NK-92 (cell line): ENCODE measurements around the gene ALKBH8.
"Not testable (repeated sequence)": the region's sequence is repeated elsewhere in the genome, so short reads cannot be mapped to it uniquely, and the experiment has no call there.

Experiments
- DNase-seq: peaks from one replicate; lab custom pipeline; 2025; ENCODE audit not compliant: unreplicated experiment; lab: John Stamatoyannopoulos, UW

The ALKBH8 gene

DNA sequence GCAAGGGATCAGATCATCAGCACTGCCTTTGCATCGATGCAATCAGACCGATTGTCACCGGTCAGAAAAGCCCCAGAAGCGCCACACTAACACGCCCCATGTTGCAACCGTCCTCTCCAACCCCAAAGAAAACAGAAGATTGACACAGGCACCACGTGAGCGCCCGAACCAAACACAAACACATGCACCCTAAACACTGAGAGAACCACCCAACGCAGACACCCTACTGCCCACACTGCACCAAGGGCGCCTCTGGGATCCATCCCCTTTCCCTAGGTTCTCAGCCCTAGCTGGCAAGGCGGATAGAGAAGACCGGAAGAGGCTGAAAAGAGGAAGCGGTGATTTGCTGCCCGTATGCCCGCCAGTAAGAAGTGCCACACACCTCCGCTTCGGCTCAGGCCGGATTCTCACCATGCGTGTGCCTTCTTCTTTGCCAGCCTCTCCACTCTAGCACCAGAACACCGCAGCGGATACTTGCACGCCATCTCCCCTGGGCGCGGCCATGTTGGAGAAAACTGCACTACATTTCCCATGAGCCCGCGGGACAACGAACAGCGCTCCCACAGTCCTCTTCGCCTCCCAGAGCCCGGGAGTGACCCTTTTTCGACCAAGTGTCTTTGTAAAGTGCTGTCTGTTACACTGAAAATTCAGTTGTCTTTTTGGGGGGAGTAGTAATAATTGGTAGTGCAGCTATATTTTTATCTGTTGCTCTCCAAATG lies at the start of gene ALKBH8:
Gene ALKBH8, minus strand, starts transcription at position 517 of the 719 bp plus-strand sequence. CDS start 4,842 bp downstream, outside the sequence.
- DNase-seq, result peak; percentile 9

DNA sequence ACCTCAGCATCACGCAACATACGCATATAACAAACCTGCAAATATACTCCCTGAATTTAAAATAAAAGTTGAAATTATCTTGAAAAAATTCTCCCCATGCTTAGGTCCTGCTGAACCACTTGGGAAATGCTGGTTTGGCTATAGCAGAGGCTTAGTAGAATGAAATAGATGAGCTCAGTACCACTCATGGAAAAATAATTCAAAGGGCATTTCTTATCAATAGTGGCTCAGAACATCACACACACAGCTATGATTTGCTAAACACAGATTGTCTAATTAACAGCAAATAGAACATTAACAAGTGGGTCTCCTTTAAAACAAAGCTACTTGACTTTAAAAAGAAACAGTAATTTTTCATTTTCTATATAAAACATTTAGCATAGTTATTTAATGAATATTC lies 46.9 kb upstream of the ALKBH8 start:
- DNase-seq, result no peak

DNA sequence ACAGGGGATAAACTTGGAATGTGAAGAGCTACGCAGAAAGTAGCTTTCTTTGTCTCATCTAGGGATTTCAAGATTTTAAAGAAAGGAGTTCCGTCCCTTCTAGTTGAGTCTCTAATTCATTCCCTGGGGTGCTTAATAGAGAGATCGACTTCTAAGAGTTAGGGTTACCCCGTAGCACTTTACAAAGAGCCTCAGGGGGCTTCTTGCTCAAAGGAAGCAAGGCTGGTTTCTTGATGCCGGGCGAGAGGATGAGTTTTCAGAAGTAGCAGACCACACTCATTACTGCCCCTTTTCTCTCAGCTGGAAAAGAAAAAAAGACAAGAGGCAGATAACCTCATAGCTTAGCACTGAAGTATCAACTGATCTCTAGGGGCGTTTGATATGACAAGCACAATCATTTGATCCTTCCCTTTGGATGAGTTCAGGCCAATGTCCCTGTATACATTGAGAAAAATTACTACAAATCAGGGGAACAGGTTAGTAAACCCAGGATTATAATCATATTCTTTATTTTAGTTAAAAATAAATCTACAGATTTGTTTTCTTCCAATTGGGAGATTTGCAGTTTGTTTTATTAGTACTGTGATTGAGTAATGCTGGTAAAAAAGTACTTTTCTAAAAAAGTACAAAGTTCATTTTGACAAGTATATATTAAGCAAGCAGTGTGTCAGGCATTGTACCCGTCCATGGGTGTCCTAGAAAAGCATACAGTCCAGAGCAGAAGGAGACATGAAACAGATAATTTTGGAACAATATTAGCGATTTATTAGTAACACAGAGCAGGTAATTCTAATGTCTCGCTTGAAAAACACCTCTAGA lies 44.1 kb upstream of the ALKBH8 start:
- DNase-seq, result no peak

GRCh38 chr11:107608809-107609208 lies 43.3 kb upstream of the ALKBH8 start:
- DNase-seq, result no peak

DNA sequence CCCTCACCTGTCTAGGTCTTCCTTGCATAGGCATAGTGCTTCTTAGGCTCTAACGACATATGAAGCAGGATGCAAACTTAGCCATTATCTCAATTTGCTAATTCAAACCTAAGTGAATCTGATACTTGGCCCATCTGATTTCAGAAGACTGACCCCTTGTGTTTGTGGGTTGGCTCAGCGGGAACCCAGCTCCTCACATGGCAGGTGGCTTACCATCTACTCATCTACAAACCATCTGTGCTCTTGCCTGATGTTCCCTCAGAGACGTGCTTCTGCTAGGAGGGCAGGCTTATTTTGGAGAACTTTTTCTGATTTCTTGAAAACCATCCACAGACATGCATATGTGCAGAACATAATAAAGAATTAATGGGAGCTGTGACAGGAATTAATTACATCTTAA lies 40.6 kb upstream of the ALKBH8 start:
- DNase-seq, result no peak

GRCh38 chr11:107605061-107606006 lies 39.8 kb upstream of the ALKBH8 start:
- DNase-seq, result no peak

GRCh38 chr11:107598225-107599139 lies 32.9 kb upstream of the ALKBH8 start:
- DNase-seq, result no peak

- no peak for DNase-seq
Measured at GRCh38 chr11:107594736-107595135, 29.2 kb upstream of the ALKBH8 start.

DNA sequence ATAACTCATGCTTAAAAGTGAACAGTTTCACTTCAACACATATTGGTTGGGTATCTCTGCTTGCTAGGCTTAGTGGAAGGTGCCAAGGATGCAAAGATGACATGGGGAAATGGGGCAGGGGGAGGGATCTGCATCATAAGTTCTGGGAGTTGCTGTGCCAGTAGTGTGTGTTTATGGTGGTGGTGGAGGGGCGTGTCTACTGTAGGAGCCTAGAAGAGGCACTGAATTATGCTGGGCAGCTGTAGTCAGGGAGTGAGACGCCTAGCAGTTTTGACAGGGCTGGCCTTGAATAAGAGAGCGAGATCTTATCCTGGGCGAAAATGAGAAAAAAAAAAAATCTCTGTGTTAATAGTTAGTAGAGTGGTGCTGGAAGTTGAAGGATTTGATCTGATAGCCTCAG lies 28.4 kb upstream of the ALKBH8 start:
- DNase-seq, result no peak

DNA sequence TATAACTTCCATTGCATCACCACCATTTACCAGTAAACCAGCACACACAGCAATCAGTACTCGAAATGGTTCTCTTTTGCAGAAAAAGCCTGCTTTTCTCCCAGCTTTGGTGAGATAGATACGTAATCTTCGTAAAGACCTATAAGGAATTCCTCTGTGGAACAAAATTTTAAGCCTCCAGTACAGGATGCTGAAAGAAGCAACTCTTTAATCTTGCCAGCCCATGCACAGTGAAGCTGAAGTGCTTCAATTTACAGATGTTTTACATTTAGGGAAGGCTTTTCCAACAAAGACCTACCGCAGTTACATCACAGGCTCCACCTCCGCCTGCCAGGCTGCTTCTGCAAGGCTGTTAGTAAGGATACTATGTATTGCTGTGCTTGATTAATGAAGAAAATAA lies 27.3 kb upstream of the ALKBH8 start:
- no peak for DNase-seq

- DNase-seq, result no peak
Measured at GRCh38 chr11:107592231-107592590, 26.7 kb upstream of the ALKBH8 start.

DNA sequence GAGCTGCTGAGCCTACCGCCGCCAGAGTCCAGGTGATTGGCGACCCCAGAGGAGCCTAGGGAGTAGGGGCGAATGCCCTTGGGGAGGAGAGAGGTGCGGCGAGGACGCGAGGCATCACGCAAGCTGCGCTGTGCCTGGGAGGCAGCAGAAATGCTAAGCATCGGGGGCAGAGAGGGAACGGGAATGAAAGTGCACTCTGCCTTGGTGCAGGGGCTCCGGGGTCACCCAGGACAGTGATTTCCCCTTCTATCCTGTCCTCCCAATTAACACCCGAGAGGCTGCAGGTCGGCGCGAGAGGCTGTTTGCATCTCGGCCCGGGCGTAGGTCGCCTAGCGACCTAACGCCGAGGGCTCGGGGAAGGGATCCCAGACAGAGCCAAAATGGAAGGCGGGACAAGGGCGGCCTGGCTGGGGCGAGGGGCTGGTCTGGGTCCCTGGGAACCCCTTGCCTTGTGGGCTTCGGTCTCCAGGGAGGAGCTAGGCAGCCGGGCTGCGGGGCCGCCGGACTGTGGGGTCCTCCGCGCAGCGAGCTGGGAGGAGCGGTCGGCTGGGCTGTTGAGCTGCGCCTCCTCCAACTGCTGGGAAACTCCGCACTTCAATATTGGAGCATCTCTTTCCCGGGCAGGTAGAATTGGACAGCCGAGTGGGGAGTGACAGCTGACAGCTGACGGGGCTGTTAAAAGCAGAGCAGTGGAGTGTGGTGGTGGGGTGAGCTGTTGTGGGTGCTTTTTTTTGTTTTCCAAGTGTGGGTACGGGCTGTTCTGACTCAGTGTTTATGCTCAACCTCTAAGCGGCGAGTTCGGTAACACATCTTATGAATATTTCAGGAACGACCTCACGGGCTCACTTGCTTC lies 26.1 kb upstream of the ALKBH8 start:
- DNase-seq, result no peak

GRCh38 chr11:107590460-107591377 lies 25.2 kb upstream of the ALKBH8 start, which contains the start of gene ELMOD1:
ELMOD1 (plus strand) TSS chr11:107591147; CDS start chr11:107618190, 27,043 bp downstream.
- DNase-seq, result no peak

DNA sequence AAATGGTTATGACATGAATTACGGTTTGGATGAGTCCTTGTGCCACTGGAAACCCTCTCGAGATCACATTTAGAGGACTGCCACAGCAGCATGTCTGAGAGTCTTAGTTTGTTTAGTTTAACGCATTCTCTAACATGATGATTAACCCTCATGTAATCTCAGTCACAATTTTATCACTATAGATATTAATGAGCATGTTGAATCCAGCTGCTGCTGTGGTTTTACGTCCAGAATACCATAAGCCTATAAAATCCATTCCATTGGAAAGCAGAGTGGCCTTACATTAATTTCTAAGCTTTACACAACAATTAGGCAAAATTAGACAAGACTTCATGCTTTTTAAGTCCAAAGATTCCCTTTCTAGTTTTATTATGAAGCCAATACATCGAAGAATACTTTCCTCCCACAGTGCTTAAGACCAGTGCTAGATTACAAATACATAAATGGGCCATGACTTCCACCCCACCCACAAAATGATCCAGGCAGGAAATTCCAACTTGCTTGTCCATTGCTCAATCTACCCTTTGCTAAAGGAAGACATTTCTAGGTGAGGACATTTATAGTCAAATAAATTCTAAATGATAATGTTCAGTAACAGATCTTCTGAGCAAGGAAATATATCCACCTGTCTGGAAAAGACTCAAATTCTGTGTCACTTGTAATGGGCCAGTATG lies 21.9 kb upstream of the ALKBH8 start:
- no peak for DNase-seq

DNA sequence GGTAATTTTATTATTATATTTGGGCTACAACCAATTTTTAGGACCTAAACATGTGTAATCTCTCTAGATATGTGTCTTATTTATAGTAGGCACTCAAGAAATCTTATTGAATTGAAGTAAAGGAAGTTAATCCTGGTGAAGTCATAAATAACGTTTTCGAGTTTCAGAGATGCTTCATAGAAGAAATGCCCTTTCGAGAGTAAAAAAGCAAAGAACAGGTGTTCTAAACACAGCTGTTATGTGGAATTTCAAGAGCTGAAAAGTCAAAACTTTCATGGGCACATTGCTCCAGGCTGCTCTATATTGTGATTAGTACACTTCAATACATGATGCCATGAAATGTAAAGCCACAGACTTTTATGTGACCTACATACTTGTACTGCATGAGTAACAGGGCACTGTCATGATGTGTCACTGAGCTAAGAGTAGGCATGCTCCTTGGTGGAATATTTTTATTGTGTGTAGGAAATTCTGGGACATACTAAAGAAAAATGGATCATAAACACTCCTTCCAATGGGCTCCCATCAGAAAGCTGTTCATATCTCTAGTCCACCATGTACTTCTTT lies 18.2 kb upstream of the ALKBH8 start:
- DNase-seq, result no peak

DNA sequence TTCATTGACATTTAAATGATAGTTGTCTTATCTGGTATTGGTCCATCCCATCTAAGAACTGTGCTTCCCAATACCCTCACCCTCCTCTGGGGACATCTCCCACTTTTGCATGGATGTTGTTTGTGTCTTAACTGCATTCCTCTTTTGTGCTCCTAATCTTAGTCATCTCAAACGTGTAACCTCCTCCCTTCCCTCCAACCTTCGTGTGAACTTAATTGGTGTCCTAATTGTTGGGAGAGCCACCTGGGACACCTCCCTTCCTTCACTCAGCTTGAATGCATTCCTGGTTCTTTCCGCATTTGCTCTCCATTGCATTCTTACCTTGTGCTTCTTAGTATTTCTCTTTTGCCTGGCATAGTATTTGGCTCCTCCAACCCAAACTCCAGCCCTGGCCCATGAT lies 15.6 kb upstream of the ALKBH8 start:
- no peak for DNase-seq

- not testable (repeated sequence) for DNase-seq
Measured at GRCh38 chr11:107579169-107579568, 13.6 kb upstream of the ALKBH8 start.
